GM21825 (cell line): ENCODE data around the gene PIK3IP1.

Experiments used
- ATAC-seq: cut with Tn5 transposase; IDR thresholded peaks from one replicate; pipeline ENCODE4 v1.9.1; 2021; ENCODE audit warnings: mild to moderate bottlenecking, moderate library complexity; ENCODE audit not compliant: unreplicated experiment

The PIK3IP1 gene

GRCh38 chr22:31281733-31282132, 10.6 kb downstream of the PIK3IP1 start:
- no peak for ATAC-seq

GRCh38 chr22:31279821-31280505, 12.3 kb downstream of the PIK3IP1 start:
- no peak for ATAC-seq

GRCh38 chr22:31279327-31279669, 13.0 kb downstream of the PIK3IP1 start:
- no peak for ATAC-seq

- ATAC-seq = no peak
These were observed 13.5 kb downstream of the PIK3IP1 start for GRCh38 chr22:31278626-31279326.

GRCh38 chr22:31278151-31278621, 14.1 kb downstream of the PIK3IP1 start:
- no peak for ATAC-seq

- no peak for ATAC-seq
These were observed 14.5 kb downstream of the PIK3IP1 start for GRCh38 chr22:31277741-31278140.

- no peak for ATAC-seq
These were observed 15.7 kb downstream of the PIK3IP1 start for GRCh38 chr22:31276426-31277167.

GRCh38 chr22:31275576-31275975, 16.7 kb downstream of the PIK3IP1 start:
- ATAC-seq = no peak

GRCh38 chr22:31275018-31275417, 17.3 kb downstream of the PIK3IP1 start:
- ATAC-seq = no peak

- ATAC-seq = no peak
These were observed 18.3 kb downstream of the PIK3IP1 start for GRCh38 chr22:31274017-31274416.

- no peak for ATAC-seq
These were observed 19.5 kb downstream of the PIK3IP1 start for GRCh38 chr22:31272522-31273446.

GRCh38 chr22:31271485-31271884, 20.8 kb downstream of the PIK3IP1 start:
- ATAC-seq = no peak

GRCh38 chr22:31271026-31271425, 21.3 kb downstream of the PIK3IP1 start:
- ATAC-seq = no peak

GRCh38 chr22:31269892-31270579, 22.3 kb downstream of the PIK3IP1 start:
- ATAC-seq = no peak

- no peak for ATAC-seq
These were observed 24.0 kb downstream of the PIK3IP1 start for GRCh38 chr22:31268281-31268680.

- no peak for ATAC-seq
These were observed 28.2 kb downstream of the PIK3IP1 start for GRCh38 chr22:31263896-31264640.

GRCh38 chr22:31262312-31263133, 29.8 kb downstream of the PIK3IP1 start:
- no peak for ATAC-seq

GRCh38 chr22:31260474-31260856, 31.8 kb downstream of the PIK3IP1 start:
- no peak for ATAC-seq
